ENCODE data around the gene CRYBB1.
"Not testable (repeated sequence)": the region's sequence is repeated elsewhere in the genome, so short reads cannot be mapped to it uniquely, and the experiment has no call there.

The CRYBB1 gene

GRCh38 chr22:26635117-26635516 lies 17.3 kb upstream of the CRYBB1 start:
- DNase-seq = no peak

DNA sequence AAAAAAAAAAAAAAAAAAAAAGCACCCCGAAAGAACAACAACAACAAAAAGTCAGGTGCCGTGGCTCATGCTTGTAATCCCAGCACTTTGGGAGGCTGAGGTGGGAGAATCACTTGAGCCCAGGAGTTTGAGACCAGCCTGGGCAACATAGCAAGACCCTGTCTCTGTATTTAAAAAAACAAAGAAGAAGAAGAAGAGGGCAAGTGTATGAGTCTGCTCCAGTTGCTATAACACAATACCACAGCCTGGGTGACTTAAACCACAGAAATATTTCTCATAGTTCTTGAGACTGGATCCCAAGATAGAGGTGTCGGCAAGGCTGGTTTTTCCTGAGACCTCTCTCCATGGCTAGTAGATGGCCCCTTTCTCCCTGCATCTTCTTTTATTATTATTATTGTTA lies 16.4 kb upstream of the CRYBB1 start:
- no peak for DNase-seq

- no peak for DNase-seq
Measured at GRCh38 chr22:26632422-26633155, 14.8 kb upstream of the CRYBB1 start.

DNA sequence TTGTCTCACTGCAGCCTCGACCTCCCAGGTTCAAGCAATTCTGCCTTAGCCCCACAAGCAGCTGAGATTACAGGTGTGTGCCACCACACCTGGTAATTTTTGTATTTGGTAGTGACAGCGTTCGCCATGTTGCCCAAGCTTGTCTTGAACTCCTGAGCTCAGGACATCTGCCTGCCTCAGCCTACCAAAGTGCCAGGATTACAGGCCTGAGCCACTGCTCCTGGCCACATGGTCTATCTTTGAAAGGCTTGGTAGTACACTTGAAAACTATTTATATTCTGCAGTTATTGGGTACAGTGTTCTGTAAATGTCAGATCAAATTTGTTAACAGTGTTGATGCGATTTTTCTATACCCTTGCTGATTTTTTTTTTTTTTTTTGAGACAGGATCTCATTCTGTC lies 13.5 kb upstream of the CRYBB1 start:
- no peak for DNase-seq

DNA sequence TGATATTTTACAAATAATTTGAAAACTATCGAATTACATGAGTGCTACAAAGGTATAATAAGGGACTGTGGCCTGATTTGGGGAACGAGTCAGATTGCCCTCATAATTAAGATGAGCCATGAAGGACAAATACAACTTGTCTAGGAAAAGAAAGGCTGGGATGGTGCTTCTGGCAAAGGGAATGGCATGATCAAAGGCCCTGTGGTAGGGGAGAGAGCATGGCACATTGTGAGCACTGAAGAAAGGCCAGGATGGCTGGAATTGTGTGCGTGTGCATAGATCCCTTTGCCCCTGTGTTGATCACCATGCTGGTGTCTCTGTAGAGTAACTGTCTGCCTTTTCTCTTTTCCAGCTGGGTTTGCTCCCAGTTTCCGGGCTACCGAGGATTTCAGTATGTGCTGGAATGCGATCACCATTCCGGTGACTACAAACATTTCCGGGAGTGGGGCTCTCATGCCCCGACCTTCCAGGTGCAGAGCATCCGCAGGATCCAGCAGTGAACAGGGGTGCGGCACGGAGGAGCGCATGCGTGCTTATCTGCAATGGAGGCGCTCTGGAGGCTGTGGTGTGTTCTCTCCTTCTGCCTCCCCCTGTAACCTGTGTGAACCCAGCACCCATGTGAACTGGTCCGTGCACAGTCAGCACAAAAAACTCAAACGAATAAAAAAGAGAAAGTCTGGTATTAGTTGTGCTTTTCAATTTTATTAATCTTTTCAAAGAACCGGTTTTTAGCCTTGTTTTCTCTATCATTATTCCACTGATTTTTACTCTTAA lies 12.3 kb upstream of the CRYBB1 start:
- no peak for DNase-seq

GRCh38 chr22:26624803-26625202 lies 7.0 kb upstream of the CRYBB1 start:
- DNase-seq = no peak

- no peak for DNase-seq
Measured at GRCh38 chr22:26623984-26624383, 6.2 kb upstream of the CRYBB1 start.

DNA sequence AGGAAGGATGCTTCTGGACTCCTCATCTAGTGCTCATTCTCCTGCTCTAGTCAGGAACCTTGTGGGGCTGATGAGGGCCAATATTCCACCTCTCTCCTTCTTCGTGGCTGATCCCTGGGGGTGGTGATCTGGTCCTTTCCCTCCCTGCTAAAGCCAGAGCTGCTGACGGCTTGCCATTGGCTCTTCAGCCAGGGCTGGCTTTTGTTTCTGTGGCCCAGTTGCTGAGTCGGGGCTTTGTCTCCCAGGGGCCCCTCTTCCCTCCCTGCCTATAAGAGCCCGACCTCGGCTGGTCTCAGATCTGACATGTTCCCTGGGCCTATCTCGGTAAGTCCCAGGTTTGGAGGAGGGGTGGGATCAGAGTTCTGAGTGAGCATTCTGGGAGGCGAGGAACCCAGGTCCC lies 3.8 kb upstream of the CRYBB1 start, which contains the start of gene CRYBA4:
Gene CRYBA4, plus strand, starts transcription at position 301 of the 400 bp plus-strand sequence. CDS start 634 bp downstream, outside the sequence.
- no peak for DNase-seq

DNA sequence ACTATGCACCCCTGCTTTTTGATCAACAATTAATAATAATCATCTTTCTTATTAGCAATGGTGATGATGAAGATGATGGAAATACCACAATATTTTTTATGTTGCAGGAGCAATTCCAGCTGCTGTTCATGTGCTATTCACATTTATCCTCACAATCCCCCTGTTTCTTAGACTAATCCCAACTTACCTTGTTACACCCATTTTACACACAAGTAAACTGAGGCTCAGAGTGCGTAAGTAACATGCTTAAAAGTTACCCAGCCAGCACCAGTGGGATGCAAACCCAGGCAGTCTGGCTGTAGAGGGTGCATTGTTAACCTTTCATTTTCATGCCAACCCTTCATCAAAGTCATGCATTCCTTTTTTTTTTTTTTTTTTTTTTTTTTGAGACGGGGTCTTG lies 2.4 kb upstream of the CRYBB1 start:
- no peak for DNase-seq

- DNase-seq = no peak
Measured at GRCh38 chr22:26619510-26619909, 1.7 kb upstream of the CRYBB1 start.

DNA sequence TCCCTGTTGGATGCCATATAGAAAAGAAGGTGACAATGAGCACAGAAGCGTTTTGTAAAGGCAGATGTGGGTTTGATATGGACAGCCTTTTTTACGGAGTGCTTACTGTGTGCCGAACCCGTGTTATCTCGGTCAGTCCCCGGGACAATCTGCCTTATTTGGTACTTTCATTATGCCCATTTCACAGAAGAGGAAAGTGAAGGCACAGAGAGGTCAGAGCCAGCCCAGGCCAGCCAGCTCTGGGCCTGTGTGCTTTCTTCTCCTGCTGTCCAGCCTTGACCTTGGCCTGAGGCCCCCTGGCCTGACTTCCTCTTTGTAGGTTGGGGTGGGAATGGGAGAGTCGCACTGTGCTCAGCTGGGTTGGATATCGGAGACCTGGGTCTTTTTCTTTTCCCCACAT lies 628 bp upstream of the CRYBB1 start:
- DNase-seq = no peak

- no peak for DNase-seq
Measured at GRCh38 chr22:26616650-26617049, 1.2 kb downstream of the CRYBB1 start.

DNA sequence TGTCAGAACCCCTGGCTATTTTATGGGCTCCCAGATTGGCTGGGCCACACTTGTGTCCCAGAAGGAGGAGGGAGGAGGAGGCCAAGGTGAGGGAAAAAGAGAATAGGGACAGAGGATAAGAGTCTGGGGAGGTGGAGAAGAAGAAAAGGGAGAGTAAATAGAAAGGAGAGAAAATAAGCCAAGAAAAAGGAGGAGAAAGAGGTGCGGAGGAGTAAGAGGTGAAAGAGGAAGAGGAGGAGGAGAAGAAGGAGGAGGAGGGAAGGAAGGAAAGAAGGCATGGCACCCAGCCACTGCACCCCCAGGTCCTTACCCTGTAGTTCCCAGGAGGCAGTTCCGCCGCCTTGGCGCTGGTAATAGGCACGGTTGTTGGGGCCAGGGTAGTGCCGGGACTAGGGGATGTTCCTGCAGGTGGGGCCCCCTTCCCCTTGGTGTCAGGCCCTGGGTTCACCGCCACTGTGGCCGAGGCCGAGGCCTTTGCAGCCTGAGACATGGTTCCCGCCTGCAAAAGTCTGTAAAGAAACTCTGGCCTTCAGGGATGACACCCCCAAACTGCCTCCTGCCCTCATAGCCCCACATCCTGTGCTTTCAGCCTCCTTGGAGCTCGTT lies 1.9 kb downstream of the CRYBB1 start:
- no peak for DNase-seq

GRCh38 chr22:26615149-26615548 lies 2.7 kb downstream of the CRYBB1 start:
- DNase-seq = no peak

DNA sequence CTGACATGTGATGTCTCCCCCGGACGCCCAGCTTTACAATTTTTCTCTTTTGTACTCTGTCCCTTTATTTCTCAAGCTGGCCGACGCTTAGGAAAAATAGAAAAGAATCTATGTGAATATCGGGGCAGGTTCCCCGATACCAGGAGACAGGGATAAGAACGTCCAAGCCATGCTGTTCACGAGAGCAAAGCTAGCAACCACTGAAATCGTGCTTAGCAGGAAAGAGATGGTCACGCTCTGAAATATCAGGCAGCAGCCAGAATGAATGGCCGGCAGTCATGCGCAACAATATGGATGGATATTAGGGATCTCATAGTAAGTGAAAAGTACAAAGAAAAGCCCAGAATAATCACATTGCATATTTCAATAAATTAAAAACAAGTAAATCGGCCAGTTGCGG lies 3.5 kb downstream of the CRYBB1 start:
- no peak for DNase-seq

- not testable (repeated sequence) for DNase-seq
Measured at GRCh38 chr22:26613753-26614152, 4.1 kb downstream of the CRYBB1 start.

GRCh38 chr22:26612652-26613051 lies 5.2 kb downstream of the CRYBB1 start:
- DNase-seq = no peak

DNA sequence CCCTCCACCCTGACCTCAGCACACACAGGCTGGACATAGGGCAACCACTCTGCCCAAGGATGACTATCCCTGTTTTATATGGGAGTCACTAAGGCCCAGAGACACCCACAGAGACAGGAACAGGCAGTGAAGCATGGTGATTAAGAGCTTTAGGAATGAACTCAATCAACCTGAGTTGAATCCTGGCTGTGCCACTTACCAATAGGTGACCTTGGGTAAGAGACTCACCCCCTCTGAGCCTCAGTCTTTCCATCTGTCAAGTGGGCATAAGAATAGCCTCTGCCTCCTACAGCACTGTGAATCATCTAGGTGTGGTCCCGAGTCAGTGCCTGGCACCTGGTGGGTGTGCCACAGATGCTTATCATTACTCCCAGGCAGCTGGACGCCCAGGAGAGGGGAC lies 6.8 kb downstream of the CRYBB1 start:
- DNase-seq = no peak

- no peak for DNase-seq
Measured at GRCh38 chr22:26610072-26610958, 7.5 kb downstream of the CRYBB1 start.

- no peak for DNase-seq
Measured at GRCh38 chr22:26609287-26609686, 8.5 kb downstream of the CRYBB1 start.

- no peak for DNase-seq
Measured at GRCh38 chr22:26608129-26608528, 9.7 kb downstream of the CRYBB1 start.

DNA sequence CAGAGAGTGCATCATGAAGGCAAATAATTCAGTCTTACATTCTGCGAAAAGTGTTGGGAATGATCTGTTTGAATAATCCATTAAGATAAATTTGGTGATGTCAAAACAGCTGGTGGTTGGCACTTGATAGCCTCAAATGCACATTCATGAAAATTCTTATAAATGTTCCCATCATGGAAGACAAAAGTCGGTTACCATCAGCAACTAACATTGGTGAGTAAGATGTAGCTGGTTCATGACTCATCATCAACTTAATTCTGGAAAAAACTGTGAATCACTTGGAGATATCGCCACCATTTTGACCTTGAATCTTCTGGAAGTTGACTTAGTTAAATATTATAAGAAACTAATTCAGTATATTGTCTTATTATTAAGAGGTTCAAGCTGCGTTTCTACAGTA lies 11.2 kb downstream of the CRYBB1 start:
- DNase-seq = no peak

GRCh38 chr22:26604368-26604767 lies 13.5 kb downstream of the CRYBB1 start:
- DNase-seq = no peak

Data from NCI-H1105 (cell line).